Raji (cell line): Measurements from ENCODE around the gene SH3BP2.

ENCODE experiments used
- POLR2A ChIP-seq: IDR thresholded peaks from 2 replicates; pipeline ENCODE4 v1.6.1; 2011; ENCODE audit warnings: low read depth, low read length, control low read depth; ENCODE audit not compliant: insufficient read depth

Gene SH3BP2

GRCh38 chr4:2828758-2829181 is 35.9 kb downstream of the SH3BP2 start:
- no peak for TF ChIP-seq POLR2A

GRCh38 chr4:2829321-2829932 is 36.5 kb downstream of the SH3BP2 start:
- no peak for TF ChIP-seq POLR2A

- no peak for TF ChIP-seq POLR2A
Observed at GRCh38 chr4:2829933-2830451, 37.1 kb downstream of the SH3BP2 start.

- no peak for TF ChIP-seq POLR2A
Observed at GRCh38 chr4:2830632-2831610, 38.0 kb downstream of the SH3BP2 start.

- TF ChIP-seq POLR2A = no peak
Observed at GRCh38 chr4:2831611-2832308, 38.9 kb downstream of the SH3BP2 start.

GRCh38 chr4:2832309-2832980 is 39.6 kb downstream of the SH3BP2 start:
- TF ChIP-seq POLR2A = no peak

GRCh38 chr4:2832981-2833670 is 40.2 kb downstream of the SH3BP2 start:
- TF ChIP-seq POLR2A = no peak

- no peak for TF ChIP-seq POLR2A
Observed at GRCh38 chr4:2833671-2834000, 40.8 kb downstream of the SH3BP2 start.

GRCh38 chr4:2834001-2834921 is 41.4 kb downstream of the SH3BP2 start:
- TF ChIP-seq POLR2A = no peak

- TF ChIP-seq POLR2A = no peak
Observed at GRCh38 chr4:2835978-2836377, 43.1 kb downstream of the SH3BP2 start.

GRCh38 chr4:2836391-2836859 is 43.5 kb downstream of the SH3BP2 start:
- no peak for TF ChIP-seq POLR2A

GRCh38 chr4:2837110-2837903 is 44.4 kb downstream of the SH3BP2 start:
- TF ChIP-seq POLR2A = no peak
